Activated gamma-delta T cell treated with anti-CD3 and anti-CD28 coated beads, Interleukin-2, amount 50 U/mL, for 16 hours (primary cell): Measurements from ENCODE around the gene NSMCE4A.
"Not testable (repeated sequence)": the region's sequence is repeated elsewhere in the genome, so short reads cannot be mapped to it uniquely, and the experiment has no call there.

Experiments
- DNase-seq: peaks from one replicate; pipeline ENCODE4 v3.0.0-alpha.2; 2020; ENCODE audit warnings: low read depth

NSMCE4A gene, protein sequence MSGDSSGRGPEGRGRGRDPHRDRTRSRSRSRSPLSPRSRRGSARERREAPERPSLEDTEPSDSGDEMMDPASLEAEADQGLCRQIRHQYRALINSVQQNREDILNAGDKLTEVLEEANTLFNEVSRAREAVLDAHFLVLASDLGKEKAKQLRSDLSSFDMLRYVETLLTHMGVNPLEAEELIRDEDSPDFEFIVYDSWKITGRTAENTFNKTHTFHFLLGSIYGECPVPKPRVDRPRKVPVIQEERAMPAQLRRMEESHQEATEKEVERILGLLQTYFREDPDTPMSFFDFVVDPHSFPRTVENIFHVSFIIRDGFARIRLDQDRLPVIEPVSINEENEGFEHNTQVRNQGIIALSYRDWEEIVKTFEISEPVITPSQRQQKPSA

DNA sequence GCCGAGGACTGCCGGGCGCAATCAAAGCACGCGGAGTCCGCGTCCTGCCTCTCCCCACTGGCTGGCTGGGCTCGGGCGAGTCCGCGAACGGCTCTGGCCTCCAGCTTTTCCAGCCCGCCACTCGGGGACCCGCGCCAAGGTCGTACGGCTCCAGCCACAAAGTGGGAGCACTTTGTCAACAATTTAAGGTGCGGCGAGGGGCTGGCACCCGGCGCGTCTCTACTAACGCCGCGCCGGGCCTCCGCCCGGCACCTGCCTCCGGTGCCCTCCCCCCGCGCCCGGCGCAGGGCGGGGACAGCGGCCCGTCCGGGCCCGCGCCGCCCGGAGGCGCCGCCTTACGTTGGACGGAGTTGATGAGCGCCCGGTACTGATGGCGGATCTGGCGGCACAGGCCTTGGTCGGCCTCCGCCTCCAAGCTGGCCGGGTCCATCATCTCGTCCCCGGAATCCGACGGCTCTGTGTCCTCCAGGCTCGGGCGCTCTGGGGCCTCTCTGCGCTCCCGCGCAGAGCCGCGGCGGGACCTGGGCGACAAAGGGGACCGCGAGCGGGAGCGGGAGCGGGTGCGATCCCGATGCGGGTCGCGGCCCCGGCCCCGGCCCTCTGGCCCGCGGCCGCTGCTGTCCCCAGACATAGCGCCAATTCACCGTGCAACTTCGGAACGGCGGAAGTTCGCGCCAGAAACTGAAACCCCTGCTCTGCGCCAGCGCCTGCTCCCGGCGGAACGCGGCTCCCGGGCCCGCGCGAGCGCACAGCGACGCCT lies at the start of gene NSMCE4A:
NSMCE4A (minus strand) TSS at position 683 of the 760 bp plus-strand sequence; CDS start at position 631, 52 bp downstream.
- DNase-seq = peak; percentile 54

DNA sequence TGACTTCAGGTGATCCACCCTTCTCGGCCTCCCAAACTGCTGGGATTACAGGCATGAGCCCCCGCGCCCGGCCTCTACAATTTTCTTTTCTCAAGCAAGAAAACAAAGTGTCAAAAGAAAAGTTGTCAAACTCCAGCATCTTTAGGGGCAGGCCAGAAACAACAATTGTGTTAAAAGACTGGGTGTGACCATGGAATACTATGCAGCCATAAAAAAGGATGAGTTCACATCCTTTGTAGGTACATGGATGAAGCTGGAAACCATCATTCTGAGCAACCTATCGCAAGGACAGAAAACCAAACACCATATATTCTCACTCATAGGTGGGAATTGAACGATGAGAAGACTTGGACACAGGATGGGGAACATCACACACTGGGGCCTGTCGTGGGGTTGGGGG lies 48.2 kb upstream of the NSMCE4A start:
- DNase-seq = not testable (repeated sequence)

DNA sequence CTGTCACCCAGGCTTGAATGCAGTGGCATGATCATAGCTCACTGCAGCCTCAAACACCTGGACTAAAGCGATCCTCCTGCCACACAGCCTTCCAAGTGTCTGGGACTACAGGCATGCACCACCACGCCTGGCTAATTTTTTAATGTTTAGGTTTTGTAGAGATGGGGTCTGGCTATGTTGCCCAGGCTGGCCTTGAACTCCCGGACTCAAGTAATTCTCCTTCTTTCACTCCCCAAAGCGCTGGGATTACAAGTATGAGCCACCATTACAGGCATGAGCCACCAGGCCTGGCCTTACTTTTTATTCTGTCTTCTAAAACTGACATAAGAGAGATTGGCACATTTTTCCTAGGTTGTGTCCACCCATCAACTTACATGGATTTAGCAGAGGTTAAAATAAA lies 47.3 kb upstream of the NSMCE4A start:
- no peak for DNase-seq

DNA sequence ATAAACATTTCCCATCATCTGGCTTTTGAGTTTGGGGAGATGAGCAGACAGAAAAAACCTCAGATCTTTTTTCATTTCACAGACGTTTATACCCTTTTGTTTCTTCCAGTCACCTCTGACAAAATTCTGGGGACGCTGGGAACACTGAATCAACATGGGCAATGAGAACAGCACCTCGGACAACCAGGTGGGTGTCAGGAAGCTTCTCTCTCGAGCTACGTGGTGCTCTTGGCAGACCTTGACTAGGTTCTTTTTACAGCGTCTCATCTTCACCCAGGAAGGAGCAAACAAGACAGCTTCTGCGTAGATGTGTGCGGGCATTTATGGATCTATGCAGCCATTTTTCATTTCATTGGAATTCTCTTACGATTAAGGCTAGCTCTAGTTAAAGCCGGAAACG lies 46.8 kb upstream of the NSMCE4A start:
- no peak for DNase-seq

DNA sequence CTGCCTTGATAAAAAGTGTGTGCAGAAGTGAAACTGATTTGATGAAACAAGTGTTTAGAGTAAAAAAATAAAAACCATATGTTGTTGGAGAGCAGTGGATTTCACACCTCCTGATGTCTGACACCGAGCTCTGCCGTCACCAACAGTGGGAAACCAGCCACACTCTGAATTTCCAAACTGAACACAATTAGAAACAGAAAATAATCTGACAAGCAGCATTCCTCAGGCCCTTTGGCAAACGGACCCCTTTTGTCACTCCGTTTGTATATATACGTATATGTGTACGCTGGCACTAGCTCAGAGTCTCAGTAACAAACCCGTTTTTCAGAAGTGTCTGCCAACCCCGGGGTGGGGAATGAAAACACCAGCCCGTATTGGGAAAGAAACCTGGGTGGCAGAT lies 46.4 kb upstream of the NSMCE4A start:
- DNase-seq = no peak

DNA sequence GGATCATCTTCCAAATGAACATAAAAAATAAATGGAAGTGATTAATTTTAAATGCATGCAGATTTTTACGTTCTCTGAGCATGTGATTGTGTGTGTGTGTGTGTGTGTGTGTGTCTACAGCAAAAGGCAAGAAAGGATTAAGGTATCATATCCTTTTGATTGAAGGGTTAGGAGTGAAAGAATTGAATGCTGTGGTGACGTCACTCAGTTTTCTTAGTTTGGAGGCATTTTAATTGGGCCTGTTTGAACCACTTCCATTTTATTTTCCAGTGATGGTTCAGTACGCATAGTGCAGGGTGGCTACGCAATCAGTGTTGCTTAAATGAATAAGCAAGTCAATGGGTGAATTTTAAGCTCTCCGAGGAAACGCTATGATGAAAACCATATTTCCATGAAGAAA lies 45.2 kb upstream of the NSMCE4A start:
- no peak for DNase-seq

DNA sequence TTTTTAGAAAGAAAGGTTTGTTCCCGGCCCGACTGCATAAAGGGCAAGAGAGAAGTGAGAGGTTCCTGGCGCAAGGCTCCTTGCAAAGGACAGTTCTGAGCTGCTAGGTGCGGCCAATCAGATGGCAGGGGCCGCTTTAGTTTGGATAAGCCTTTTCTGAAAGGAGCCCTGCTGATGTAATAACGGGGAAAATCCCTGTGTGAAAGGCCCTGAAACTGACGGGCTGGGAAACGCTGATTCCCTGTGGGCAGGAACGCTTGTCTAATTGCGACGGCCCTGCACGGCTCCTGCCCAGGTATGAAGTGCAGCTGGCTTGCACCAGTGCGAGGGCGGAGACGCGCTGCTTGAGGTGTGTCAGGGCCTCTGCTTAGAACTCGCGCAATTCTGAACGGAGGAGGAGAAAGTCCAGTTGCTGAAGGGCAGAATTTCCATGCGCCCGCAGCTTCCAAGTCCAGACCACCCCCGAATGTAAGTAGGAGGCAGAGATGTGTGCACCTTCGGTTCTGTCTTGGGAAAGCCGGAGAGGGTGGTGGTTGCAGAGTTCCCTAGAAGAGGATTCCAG lies 44.5 kb upstream of the NSMCE4A start:
- no peak for DNase-seq

DNA sequence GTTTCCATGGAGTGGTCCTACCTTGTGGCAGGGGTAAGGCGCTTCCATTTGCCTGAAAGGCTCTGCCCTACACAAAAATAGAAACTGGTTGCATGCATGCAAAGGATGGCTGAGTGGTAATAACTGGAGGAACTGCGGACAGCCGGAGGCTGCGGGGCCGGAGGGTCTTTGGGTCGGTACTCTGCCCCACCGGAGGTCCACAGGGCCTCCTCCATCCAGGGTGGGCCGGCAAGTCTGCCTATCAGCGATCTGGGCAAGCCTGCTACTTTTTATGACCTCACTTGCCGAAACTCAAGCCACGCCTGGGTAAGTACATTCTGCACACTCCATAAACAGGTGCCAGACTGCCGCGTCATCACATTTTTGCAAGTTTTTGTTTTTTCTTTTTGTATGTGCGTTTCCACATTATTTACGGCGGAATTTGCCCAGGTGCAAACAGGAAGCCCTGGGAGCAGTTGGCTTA lies 44.0 kb upstream of the NSMCE4A start:
- no peak for DNase-seq

DNA sequence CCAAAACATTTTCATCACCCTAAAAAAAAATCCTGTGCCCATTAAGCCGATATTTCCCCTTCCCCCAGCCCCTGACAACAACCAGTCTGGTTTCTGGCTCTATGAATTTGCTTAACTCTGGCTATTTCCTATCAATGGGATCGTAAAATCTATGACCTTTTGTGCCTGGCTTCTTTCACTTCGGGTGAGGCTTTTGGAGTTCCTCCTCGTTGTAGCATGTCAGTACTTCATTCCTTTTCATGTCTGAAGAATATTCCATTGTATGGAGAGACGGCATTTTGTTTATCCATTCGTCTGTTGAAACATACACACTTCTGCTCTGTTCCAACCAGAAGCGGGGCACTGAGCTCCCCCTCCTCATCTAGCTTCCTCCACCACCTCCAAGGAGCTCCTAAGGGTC lies 43.5 kb upstream of the NSMCE4A start:
- DNase-seq = no peak

DNA sequence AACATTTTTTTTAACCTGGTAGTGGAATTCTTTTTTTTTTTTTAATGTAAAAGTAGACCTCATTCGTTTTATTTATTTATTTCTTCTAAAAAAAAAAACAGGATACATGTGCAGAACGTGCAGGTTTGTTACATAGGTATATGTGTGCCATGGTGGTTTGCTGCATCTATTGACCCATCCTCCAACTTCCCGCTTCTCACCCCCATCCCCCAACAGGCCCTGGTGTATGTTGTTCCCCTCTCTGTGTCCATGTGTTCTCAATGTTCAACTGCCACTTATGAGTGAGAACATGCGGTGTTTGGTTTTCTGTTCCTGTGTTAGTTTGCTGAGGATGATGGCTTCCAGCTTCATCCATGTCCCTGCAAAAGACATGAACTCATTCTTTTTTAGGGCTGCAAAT lies 42.9 kb upstream of the NSMCE4A start:
- DNase-seq = not testable (repeated sequence)

DNA sequence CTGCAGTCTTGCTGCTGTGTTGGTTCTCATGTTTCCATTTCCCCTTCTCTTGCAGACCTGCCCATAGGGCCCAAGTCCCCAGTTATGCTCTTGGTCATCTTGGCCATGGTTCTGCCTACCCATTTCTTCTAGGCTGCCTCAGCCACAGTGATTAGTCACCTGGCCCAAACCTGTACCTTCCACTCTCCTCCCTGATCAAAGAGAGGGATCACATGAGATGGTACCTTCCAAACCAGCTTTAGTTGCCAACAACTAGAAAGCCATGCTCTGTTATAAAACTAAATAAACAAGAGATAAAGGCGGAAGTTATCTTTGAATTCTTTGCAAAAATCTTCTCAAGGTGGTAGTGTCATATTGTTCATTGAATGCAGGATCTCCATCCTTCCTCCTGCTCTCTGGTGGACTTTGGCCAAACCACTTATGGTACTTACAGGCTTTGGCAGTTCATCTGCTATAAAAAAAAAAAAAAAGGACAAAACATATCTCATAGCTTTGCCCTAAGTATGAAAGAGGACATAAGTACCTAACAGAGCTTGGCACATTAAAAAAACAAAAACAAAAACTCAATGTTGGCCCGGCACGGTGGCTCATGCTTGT lies 39.7 kb upstream of the NSMCE4A start:
- no peak for DNase-seq

DNA sequence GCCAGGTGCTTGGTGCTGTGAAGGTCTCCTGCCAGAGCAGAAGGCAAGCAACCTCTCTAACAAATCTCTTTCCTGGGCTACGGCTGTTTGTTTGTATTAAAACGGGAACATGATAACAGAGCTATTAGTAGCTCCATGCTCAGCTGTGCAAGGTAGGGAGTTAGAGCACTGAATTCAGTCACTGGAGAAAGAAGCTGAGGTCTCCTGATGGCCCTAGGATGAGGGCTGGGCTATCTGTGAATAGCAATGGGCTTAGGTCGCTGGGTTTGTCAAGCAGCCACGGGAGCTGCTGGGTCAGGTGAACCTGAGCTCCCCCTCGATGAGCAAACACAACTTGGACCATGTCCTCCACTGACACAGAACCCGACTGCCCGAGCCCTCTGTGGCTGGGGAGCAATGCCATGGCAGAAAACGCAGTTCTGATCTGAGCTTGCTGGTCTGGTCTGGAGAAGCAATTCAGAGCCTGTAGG lies 38.3 kb upstream of the NSMCE4A start:
- no peak for DNase-seq

DNA sequence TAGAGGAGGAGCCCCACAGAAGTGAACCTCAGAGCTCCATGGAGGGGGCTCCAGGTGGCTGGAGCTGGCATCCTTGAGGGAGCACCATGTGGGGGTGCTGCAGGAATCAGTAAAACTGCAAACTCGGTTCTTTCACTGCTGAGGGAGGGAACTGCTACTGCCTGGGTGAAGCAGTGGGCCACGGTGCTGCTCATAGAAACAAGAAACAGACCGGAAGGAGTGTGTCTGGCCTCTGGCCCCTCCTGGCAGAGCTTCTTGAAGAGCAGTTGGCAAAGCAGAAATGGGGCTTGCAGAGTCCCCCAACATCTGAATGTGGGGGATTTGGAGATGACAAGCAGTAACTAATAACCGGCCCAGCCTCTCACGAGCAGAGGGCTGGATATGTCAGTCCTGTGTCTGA lies 37.7 kb upstream of the NSMCE4A start:
- no peak for DNase-seq

DNA sequence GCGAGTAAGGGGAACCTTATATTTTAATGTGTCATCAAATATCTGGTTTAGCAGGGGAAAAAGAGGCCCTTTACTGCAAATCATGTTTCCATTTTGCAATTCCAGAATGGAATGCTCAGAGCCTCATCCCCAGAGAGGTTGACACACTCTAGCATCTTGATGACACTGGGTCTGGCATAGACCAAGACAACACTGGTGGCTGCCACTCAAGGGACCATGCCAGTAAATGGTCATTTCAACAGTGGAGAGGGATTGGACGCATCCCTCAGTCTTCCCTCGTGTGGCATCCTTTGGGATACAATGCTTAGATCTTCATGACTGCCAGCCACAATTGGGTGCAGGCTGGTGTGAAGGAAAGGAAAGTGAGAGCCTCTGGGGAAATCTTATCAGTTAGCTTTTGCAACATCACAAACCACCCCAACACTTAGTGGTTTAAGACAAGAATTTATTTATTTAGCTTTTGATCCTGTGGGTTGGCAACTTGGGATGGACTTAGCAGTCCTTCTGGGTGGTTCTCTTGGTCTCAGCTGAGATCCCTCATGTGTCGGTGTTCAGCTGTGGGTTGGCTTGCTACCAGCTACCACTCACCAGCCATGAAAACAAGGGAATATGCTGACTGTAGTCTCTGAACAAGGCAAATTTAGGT lies 35.5 kb upstream of the NSMCE4A start:
- DNase-seq = no peak

DNA sequence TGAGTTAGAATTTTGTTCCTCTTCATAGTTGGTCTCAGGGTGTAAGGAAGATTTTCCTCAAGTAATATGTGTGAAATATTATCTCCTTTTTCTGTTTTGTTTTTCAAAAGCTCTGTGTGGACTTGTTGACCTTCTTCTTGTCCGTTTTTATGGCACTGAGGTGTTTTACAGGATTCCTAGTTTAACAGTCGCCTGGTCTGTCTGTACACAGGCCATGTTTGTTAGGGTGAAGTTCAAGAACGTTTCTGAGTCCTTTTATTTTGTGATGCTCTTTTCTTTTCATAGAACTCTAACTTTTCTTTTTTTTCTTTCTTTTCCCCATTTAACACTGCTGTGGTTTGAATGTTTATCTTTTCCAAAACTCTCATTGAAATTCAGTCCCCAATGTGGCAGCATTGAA lies 32.4 kb upstream of the NSMCE4A start:
- no peak for DNase-seq

DNA sequence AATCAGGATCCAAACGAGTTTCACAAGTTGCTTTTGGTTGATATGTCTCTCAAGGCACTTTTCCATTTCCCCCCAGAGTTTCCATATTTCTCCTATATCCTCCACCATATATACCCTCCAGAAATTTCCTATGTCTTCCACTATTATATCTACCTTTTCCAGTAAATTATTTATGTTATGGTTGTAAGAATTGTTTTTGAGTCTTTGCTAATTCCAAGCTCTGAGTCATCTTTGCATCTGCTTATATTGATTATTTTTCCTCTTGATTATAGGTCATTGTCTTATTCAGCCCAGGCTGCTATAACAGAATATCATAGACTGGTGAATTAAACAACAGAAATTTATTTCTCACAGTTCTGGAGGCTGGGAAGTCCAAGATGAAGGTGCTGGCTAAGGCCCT lies 26.7 kb upstream of the NSMCE4A start:
- no peak for DNase-seq

DNA sequence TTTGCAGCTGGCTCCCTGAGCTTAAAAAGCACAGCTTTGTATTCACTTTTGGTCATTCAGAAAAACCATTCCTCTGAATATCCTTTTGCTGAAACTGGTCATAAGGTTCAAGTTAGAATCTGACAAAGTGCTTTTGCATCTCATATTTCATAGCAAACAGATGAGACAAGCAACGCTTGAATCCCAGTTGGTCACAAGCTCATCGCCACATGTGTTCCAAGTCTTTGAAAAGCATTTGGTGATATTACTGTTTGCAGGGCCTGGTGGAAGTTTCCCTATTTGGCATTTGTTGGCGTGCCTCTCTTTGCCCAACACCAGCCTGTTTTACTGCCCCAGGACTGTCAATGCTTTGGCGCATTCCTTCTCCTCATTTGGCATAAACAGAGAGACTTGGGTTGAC lies 24.3 kb upstream of the NSMCE4A start:
- no peak for DNase-seq

DNA sequence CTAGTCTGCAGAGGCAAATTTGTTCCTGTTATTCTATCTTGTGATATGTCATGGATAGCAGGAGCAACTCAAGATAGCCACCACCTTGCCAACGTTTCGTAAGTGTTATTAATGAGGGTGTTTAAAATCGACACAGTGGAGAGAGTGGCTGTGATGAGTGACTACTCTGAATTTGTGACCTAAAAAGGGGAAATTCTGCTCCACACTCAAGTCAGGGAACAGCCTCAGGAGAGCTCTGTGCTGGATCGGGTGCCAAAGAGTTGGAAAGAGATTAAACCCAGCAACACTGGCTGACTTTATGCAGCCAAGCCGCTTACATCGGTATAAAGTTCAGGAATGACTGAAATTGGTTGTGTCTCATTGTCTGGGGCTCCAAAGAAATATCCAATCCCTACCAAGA lies 23.4 kb upstream of the NSMCE4A start:
- DNase-seq = no peak

DNA sequence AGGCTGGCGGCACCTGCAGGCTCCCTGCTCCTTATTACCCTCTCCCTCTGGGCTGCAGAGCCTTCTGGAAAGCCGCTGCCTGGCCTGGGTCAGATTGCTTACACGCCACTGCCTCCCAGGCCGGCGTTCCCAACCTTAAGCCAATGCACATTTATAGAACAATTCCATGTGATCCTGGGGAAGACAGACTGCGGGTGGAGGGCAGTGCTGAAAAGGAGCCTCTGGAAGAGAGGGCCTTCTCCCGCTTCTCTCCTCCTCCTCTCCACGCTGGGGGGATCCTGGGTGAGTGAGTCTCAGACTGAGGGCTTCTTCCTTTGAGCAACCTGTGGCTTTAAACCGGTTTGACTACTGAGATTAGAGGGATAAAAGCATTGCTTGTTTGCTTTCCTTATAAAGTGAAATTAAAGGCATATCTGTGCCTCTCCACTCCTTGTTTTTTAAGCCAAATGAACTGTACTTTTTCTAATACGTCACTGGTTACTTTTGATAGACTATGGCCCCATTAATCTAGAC lies 19.5 kb upstream of the NSMCE4A start:
- no peak for DNase-seq

DNA sequence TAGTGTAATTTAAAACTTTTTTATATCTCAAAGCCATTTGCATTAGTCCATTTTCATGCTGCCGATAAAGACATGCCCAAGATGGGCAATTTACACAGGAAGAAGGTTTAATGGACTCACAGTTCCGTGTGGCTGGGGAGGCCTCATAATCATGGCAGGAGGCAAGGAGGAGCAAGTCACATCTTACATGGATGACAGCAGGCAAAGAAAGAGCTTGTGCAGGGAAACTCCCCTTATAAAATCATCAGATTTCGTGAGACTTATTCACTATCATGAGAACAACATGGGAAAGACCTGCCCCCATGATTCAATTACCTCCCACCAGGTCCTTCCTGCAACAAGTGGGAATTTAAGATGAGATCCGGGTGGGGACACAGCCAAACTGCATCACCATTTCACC lies 16.7 kb upstream of the NSMCE4A start:
- DNase-seq = not testable (repeated sequence)

DNA sequence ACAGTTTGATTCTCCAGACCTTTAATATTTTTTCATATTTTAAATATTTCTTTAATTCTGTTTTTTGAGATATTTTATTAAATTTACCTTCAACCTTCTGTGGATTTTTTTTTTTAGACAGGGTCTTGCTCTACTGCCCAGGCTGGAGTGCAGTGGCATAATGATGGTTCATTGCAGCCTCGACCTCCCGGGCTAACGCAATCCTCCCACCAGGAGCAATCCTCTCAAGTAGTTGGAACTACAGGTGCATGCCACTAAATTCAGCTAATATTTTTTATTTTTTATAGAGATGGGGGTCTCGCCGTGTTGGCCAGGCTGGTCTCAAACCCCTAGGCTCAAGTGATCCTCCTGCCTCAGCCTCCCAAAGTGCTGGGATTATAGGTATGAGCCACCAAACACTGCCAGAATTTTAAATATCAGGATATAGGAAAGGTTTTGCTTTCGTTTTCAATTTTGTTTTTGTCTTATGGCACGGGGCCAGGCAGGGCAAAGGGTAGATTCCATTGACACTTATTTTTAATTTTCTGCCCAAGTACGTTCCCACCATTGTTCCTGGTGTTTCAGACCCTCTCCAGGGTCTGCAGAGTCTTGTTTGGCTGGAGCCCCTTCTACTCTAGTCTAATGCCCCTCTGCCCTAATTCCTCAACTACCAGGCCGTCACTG lies 15.1 kb upstream of the NSMCE4A start:
- DNase-seq = no peak
